HG03039 (cell line): ENCODE data around the gene TSSC4.
A peak's percentile ranks its signal among the peaks of the same experiment; 100 is the strongest.

Experiments
- ATAC-seq: cut with Tn5 transposase; IDR thresholded peaks from one replicate; pipeline ENCODE4 v1.9.1; 2021; ENCODE audit warnings: mild to moderate bottlenecking, moderate library complexity; ENCODE audit not compliant: unreplicated experiment

Gene TSSC4

DNA sequence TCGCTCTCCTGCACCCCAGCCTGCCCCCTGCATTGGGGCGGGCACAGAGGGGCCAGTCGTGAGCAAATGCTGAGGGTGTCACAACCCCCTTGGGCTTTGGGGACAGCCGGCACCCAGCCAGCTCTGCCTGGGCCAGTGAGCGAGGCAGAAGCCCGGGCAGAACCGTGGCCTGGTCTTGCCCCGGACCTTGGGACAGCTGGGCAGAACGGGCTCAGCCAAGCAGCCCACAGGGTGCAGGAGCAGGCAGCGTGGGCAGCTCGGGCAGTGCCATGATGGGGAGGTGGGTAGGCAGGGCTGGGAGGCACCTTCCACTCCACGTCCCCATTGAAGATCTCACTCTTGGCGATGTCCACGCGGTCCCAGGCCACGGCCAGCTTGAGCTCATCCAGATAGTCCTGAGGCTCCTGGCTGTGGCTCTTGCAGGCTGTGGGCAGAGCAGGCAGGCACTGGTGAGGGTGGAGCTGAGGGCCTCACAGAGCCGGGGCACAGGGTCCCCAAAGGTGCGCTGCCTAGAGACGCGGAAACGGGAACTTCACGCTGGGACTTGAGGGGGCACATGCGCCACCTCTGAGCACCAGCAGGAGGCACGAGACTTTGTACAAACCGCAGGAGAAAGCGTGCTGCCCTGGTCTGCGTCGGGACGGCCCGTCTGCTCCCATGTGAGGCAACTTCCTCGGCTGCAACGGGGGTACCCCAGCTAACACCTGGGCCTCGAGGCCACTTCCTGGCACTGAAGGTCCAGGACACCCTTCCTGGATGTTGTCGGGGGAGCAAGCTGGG is 15.2 kb downstream of the TSSC4 start:
- no peak for ATAC-seq

DNA sequence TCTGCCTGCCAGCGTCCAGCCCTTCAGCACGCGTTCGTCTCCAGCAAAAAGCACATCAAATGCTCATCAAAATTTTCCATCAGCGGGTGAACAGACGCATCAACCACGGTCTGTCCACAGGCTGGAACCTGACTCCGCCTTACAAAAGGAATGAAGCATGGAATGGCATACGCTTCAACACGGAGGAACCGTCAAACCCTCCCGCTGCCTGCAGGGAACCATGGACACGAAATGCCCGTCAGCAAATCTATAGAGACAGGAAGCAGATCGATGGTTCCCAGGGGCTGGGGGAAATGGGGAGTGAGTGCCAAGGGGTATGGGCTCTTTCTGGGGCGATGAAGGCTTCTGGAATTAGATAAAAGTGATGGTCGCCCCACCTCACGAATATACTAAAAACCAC is 16.2 kb downstream of the TSSC4 start:
- no peak for ATAC-seq

DNA sequence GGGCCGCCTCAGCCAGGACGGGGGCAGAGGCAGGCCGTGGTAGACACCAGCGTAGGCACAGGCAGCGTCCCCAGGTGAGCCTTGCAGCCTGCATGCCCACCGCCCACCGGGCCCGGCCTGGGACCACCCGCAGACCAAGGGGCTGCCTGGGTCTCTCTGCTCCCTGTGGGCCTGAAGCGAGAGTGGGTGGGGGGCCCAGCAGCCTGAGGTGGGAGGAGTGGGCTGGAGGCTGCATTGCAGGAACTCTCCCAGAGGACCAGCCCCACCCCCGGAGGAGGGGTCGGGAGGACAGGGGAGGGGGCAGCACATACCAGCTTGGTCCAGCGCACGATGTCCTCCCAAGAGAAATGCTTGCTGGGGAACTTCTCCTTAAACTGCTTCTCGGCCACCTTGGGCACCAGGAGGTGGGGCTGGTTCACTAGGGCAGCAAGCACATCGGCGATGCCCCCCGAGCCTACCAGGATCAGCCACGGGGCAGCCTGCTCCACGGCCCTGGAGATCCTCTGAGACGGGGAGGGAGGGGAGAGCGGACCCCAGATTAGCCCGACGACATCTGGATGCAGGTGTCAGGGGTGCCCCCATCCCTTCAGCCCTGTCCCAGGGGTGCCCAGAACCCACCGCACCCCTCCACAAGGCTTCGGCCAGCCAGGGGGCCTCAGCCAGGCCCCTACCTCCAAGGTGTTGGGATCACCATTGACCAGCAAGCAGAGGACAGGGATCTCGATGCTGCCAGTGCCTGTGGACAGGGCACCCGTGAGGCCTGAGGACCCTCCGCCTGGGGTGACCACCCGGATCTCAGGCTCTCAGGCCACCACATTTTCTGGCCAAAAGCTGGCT is 17.5 kb downstream of the TSSC4 start:
- ATAC-seq = no peak

DNA sequence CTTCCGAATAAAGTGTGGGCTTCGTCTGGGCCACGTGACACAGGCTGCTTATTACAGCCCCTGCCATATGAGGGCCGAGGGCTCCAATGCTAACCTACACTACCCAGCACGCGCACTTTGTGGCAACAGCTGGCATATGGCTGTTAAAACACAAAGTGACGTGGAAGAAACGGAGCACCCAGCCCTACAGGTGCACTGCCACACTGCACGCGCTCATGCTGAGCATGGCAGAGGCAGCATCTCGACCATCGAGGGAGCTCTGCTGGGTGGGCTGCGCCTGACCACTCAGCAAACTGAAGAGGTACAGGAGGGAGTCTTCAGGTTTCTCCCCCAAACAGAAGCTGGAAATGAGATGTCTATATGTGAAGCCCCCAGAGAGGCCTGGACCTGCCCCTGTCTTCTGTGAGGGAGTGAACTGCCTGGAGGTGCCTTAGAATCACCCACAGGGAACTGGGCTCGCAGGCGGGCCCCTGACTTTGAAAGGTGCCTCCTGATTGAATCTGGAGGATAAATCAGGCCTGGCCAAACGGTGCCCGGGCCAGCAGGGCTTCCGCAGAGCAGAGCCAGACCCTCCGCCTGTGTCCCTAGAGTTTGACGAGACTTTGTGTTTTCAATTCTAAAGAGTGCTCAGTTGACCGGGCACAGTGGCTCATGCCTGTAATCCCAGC is 18.3 kb downstream of the TSSC4 start:
- no peak for ATAC-seq

DNA sequence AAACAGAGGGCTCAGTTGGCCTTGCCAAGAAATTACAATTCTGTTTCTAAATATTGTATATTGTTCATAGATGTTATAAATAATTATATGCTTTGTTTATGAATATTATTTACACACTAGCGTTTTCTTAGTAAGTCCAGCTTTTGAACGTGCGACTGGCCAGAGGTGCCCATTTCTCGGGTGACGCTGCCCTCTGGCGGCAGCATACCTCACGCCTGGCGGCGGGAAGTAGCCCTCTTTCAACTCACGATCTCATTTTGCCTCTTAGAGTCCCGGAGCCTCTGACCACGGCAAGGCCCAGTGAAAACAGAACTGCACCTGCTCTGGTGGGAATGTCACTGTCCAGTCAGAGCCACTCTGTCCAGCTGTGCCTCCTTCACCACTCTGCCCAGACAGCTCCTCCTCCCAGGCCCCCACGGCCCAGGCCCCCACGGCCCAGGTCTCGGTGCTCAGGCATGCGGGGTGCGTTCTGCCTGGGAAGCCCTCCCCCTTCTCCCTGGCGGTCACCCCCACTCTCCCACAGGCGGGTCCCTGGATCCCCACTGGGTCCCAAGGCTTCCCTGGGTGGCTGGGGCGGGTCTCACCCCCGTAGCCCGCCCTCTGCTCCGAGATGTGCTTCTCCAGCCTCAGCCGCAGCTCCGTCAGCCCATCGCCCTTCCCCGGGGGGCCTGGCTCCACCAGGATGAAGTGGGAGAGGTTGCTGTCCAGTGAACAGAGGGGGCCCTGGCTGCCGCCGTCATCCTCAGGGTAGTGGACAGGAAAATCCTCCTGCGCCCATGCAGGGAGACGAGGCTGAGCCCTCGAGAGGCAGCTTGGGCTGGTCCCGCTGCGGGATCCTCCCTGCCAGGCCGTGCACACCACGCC is 19.3 kb downstream of the TSSC4 start:
- ATAC-seq = no peak

DNA sequence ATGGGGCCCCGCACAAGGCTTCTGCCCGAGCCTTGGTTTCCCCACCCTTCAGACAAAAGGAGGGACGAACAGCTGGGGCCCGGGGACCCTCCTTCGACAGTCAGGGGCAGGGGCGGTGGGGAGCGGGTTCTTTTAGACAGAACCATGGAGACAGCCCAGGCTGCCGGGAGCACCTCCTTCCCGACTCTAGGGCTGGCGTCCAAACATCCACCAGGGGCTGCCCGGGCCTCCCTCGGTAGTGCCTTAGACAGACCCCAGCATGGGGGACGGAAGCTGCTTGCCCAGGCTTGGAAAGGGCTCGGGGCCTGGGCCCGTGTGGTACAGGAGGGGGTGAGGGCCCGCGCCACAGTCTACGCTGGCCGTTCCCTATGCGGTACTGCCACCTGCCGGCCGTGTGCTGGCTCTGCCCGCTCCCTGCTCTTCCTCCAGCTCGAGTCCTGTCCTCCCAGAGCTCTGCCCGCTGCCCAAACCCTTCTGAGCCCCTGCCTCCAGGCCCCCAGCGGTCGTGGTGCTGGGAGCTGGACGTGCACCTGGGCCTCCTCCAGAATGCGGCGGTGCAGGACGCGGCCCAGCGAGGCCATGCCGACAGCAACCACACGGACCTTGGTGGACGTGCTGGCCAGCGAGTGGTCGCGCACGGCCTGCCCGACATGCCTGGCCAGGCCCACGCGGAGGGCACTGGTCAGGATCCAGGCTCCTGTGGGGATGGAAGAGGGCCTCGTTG is 20.1 kb downstream of the TSSC4 start:
- ATAC-seq = peak; percentile 55

DNA sequence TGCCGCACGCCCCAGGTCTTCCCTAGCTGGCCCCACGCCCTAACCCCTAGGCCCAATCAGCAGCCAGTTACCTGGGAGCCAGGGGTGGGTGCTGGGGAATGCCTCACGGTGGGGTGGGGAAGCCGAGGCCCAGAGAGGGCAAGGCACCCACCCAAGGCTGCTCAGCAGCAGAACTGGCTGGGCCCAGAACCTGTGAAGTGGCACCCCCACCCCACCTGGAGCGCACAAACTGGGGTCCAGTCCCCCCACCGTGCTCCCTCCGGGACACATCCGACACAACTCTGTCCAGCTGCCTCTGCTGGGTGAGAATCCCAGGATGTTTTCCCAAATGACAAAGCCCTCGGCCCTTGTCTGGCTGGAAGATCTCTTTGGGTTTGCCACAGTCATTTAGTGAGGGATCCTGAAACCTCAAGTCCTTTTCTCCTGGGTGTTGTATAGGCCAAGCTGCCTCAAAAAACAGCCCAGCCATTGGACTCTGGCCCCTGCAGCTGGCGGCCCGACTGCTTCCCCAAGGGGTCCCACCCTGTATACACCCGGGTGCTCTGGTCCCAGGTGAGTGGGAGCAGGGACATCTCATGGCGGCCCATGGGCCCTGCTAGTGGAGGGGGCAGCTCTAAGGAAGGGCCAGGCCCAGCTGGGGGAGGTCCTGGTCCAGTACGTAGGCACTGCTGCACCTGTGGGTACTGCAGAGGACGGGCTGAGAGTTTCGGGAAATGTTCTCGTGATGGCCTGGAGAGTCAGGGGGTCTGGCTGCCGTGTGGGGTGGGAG is 20.9 kb downstream of the TSSC4 start:
- ATAC-seq = no peak

DNA sequence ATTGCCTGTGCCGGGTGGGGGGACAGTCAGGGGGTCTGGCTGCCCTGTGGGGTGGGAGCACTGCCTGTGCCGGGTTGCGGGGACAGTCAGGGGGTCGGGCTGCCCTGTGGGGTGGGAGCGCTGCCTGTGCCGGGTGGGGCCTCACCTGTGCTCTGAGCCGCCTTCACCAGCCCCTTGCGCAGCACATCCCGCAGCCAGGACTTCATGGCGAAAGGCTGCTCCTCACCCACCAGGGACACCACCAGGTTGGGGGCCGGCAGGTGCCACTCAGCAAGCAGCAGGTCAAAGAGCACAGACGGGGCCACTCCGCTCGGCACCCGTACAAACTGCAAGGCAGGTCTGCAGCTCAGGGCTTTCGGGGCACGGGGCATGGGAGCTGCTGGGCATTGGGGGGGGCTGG is 21.4 kb downstream of the TSSC4 start:
- ATAC-seq = no peak

DNA sequence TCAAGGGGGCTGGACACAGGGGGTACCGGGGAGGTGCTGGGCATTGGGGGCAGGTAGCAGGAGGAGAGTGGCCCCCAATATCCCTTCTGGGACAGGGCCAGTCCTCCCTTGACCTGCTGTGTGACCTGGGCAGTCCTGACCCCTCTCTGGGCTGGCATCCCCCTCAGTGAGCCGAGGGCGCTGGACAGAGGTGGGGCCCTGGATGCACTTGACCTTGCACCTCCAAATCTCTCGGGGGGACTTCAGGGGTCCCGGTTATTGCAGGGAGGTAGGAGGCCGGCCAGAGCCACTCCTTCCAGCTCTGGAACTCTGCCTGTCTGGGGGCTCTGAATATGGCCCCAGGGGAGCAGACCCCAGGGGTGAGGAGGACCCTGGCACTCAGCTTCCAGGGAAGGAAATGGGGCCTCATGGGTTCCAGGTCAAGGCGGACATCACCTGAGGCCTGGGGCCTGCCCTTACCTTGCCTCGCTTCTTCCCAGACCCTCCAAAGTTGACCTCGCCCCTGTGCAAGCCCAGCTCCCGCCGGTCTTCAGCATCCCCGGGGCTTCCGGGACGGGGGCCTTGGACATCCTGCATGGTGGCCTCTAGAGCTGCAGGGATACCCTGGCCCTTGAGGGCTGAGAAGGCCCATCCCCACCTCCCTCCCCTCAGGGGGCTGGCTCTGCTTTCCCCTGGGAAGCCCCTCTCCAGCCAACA is 22.1 kb downstream of the TSSC4 start:
- ATAC-seq = no peak

DNA sequence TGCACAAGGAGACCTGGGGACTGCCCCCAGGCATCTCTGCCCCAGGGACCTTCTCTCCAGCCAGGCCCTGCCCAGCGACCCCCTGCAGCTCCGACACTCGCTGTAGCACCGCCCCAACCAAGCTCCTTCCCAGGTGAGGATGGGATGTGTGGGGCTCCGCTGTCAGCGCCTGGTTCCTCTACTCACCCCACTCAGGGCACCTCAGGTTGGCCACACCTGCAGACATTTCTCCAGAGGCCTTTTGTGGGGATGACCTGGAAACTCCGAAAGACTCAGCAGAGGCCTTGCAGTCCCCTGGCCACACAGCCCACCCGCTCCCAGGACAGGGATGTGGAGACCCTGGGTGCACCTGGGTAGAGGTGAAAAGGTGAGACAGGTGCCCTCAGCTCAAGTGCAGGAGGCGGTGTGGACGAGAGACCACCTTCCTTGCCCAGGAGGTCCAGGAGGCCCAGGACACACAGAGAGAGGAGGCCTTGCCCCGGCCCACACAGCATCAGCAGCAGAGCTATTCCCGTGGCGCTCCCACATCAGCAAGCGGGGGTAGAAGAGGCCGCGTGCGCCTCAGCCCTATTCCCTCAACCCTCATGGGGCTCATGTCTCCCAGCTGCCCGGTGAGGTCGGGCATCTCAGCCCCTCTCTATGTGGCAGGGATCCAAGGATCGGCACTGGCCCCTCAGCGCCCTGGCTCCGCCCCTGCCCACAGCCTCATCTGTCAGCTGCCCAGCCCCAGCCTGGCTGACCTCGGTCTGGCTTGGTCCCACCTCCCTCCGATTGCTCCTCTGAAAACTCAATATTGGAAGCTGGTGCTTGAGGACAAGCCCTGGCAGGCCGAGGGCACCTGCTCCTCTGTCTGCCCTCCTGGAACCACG is 22.8 kb downstream of the TSSC4 start:
- ATAC-seq = no peak

DNA sequence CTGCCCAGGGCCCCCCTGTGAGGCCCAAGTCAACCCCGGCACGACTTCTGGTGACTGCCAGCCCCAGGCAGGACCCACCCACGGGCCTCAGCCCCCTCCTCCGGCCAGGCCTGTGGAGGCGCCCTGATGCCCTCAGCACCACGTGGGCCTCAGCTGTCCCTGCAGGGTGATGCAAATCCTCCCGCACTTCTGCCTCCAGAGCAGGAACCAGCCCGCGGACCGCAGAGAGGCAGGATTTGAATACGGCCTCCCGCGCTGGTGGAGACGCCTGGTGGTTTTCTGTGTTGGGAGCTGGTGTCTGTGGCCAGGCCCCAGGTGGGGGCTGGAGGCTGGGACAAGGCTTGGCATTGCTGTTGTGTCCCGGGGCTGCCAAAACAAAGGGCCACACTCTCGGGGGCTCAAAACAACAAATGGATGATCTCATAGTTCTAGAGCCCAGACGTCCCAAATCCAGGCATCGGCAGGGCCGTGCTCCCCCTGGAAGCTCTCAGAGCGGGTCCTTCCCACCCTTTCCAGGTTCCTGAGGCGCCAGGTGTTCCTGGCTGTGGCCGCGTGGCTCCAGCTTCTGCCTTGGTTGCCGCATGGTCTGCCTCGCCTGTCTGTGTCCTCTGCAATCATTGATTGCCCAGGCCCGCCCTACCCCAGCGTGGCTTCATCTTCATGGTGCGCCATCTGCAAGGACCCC is 24.4 kb downstream of the TSSC4 start:
- no peak for ATAC-seq

DNA sequence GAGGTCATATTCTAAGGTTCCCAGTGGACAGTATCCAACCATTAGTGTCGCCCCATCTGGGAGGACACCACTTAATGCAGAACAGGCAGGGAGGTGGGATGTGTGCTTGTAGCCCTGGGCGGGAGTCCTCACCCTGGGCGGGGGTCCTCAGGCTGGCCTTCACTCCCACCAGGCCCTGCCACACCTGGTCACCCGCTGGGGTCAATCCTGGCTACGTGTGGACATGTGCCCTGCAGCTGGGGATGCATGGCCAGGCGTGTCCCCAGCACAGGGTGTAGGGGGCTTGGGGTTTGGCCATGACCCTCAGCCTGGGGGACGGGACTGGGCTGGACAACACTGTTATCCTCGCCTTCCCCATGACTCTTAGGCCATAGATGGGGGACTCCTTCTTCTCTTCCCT is 25.0 kb downstream of the TSSC4 start:
- no peak for ATAC-seq

DNA sequence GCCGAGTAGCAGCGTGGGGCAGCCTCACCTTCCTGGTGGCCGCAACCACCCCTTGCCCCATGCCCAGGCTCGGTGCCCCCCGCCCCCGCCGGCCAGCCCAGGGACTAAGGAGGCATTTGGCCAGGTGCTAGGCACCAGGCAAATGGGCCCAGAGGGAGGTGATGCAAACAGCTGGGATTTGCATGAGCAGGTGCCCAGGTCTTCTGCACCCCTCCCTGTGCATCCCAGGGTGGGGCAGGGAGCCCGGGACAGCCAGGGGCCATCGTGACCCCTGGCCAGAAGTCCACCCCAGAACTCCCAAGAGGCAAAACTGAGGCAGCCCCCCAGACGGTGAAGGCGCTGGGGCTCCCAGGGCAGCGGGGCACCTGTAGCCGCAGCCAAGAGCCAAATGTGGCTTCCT is 25.7 kb downstream of the TSSC4 start:
- ATAC-seq = no peak

DNA sequence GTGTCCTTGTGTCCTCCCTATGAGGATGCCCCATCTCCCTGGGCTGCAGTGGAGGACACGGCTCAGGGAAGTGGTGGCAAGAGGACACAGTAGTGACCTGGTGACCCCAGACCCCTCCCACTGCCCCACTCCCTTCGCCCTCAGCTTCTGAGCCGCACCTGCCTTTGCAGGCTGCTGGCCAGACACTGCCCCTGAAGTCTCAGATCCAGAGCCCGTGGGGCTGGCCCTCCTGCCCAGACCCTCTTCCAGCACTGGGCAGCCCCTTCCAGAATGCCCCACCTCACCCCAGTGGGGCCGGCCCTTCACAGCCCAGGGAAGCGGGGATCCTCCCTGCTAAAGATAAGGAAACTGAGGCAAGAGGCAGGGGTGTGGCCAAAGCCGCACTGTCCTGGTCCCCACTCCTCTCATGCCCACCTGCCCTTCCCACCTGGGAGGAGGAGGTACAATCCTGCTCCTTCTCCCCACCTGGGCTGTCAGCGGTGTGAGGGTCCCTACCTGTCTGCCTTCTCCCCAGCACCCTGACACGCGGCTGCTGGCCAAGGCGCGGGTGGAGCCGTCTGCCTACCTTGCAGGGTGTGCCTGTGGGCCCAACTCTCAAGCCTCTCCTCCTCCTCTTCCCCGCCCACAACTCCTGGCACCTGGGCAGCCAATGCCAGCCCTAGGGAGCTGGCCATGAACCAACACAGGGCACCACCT is 26.4 kb downstream of the TSSC4 start:
- ATAC-seq = no peak

DNA sequence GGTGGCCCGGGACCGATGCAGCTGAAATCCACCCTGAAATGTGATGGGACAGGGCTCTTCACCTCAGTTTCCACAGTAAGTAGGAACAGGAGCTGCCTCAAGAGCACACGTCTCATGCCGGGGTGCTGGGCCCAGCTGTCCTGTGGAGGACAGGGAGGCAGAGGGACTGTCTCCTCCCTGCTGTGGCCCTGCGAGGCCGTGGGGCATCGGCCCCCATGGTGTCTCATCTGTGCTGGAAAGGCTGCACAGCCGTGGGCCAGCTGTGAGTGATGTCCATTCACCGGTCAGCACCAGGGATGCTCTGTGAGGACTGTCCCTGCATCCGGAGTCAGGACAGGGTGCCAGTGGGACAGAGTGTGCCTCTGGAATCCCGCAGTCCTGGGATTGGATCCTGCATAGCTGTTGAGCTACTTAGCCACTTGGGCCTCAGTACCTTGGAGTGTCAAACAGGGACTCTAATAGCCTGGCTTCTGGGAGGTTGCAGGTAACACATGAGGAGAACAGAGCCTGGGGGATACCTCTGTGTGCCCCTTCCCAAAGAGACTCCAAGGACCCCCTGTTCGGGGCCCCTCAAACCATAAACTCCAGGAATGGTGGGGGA is 27.3 kb downstream of the TSSC4 start:
- no peak for ATAC-seq

DNA sequence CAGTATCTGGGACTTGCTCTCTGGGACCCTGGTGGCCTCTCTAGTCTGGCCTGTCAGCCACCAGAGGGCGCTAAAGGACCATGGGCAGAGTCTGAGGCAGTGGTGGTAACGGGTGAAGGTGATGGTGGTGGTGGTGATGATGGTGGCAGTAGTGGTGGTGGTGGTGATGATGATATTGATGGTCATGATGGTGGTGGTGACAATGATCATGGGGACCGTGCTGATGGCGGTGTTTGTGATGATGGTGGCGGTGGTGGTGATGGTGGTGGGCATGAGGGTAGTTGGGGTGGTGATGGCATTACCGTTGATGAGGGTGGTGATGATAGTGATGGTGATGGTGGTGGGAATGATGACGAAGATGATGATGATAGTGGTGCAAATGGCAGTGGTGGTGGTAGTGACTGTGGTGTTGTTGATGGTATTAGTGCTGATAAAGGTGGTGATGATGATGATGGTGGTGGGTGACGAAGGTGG is 27.8 kb downstream of the TSSC4 start:
- ATAC-seq = no peak
